HFFc6 (cell line): ENCODE results near the gene FZD7. TPM values are rescaled to one million over a fixed set of nuclear protein-coding genes. Genes with fewer than 3 reads are reported as not detected.

ENCODE experiments used
- DNase-seq: peaks from one replicate; pipeline ENCODE4 v3.0.0-alpha.2; 2018
- H3K27ac Mint-ChIP-seq: 2 replicates; pipeline ENCODE4 v1.8.0; 2020; ENCODE audit warnings: mild to moderate bottlenecking, mixed read lengths
- H3K27me3 Mint-ChIP-seq: 2 replicates; pipeline ENCODE4 v1.8.0; 2021; ENCODE audit warnings: mild to moderate bottlenecking, moderate library complexity, mixed read lengths; ENCODE audit not compliant: insufficient read depth
- H3K36me3 Mint-ChIP-seq: 2 replicates; pipeline ENCODE4 v1.8.0; 2021; ENCODE audit warnings: low read depth, mixed read lengths
- H3K4me1 Mint-ChIP-seq: 2 replicates; pipeline ENCODE4 v1.8.0; 2020; ENCODE audit warnings: low read depth, mixed read lengths
- H3K4me3 Mint-ChIP-seq: 2 replicates; pipeline ENCODE4 v1.8.0; 2020; ENCODE audit warnings: mild to moderate bottlenecking, moderate library complexity, mixed read lengths
- H3K9me3 Mint-ChIP-seq: 2 replicates; pipeline ENCODE4 v1.8.0; 2020; ENCODE audit warnings: mild to moderate bottlenecking, mixed read lengths
- CTCF ChIP-seq: fragments of 200-600 bp; sonication (generic); IDR thresholded peaks from 2 replicates; pipeline ENCODE4 v1.5.0; 2021; ENCODE audit warnings: antibody characterized with exemption, mild to moderate bottlenecking
- total RNA-seq, 6 experiments: library from RNA; stranded (reverse); fragmentation: NEBNext Ultra II Directional; extraction: Animal tissue kit (Norgen Biotek cat#: 25700); gene quantifications; 2 replicates in 1 of 6; 3 replicates in 5 of 6; pipeline ENCODE4 v1.2.3, GENCODE V29; 2021

The FZD7 gene
- total RNA-seq, 6 experiments from 2014 or later = 111 to 147 (median 117) TPM

GRCh38 chr2:201987426-201987825, 46.2 kb upstream of the FZD7 start:
- Mint-ChIP-seq H3K27ac (no peak overlapping the region), H3K4me1 (peaks cover 8% of the 10 kb centered on the region), H3K9me3 (no peaks in the 10 kb centered on the region), H3K4me3 (no peak overlapping the region), H3K36me3 (no peaks in the 10 kb centered on the region), H3K27me3 (no peaks in the 10 kb centered on the region; the same call in none of the 2 replicates)
- no peak for TF ChIP-seq CTCF
- DNase-seq = no peak

- Mint-ChIP-seq H3K4me3 (no peak overlapping the region), H3K27ac (no peak overlapping the region), H3K27me3 (no peaks in the 10 kb centered on the region; the same call in none of the 2 replicates), H3K9me3 (no peaks in the 10 kb centered on the region), H3K4me1 (peaks cover 8% of the 10 kb centered on the region), H3K36me3 (no peaks in the 10 kb centered on the region)
- no peak for TF ChIP-seq CTCF
- DNase-seq = no peak
These were observed 43.6 kb upstream of the FZD7 start for GRCh38 chr2:201990069-201990468.

- no peak for DNase-seq
- no peaks in the 10 kb centered on the region; the same call in none of the 2 replicates for H3K27me3 Mint-ChIP-seq
- no peak overlapping the region for H3K27ac Mint-ChIP-seq
- TF ChIP-seq CTCF = no peak
- no peaks in the 10 kb centered on the region for H3K9me3 Mint-ChIP-seq
- no peak overlapping the region for H3K4me3 Mint-ChIP-seq
- no peaks in the 10 kb centered on the region for H3K36me3 Mint-ChIP-seq
- no peaks in the 10 kb centered on the region for H3K4me1 Mint-ChIP-seq
These were observed 40.7 kb upstream of the FZD7 start for GRCh38 chr2:201992960-201993359.

- Mint-ChIP-seq H3K4me3 (no peak overlapping the region), H3K27me3 (no peaks in the 10 kb centered on the region; the same call in none of the 2 replicates), H3K9me3 (no peaks in the 10 kb centered on the region), H3K27ac (no peak overlapping the region), H3K4me1 (no peaks in the 10 kb centered on the region), H3K36me3 (no peaks in the 10 kb centered on the region)
- no peak for DNase-seq
- no peak for TF ChIP-seq CTCF
These were observed 38.5 kb upstream of the FZD7 start for GRCh38 chr2:201994973-201995638.

GRCh38 chr2:201996006-201996405, 37.6 kb upstream of the FZD7 start:
- Mint-ChIP-seq H3K9me3 (no peaks in the 10 kb centered on the region), H3K4me1 (no peaks in the 10 kb centered on the region), H3K36me3 (no peaks in the 10 kb centered on the region), H3K27me3 (no peaks in the 10 kb centered on the region; the same call in 1 of the 2 replicates), H3K4me3 (no peak overlapping the region), H3K27ac (no peak overlapping the region)
- no peak for DNase-seq
- TF ChIP-seq CTCF = no peak
